Neutrophil (primary cell): Measurements from ENCODE around the gene ATXN3L.

ENCODE experiments used
- H3K27ac ChIP-seq: fragments of 200-600 bp; sonication (generic); 2 replicates; pipeline ENCODE4 v1.5.1; 2016; ENCODE audit warnings: mild to moderate bottlenecking, moderate library complexity
- H3K27me3 ChIP-seq: fragments of 200-600 bp; sonication (generic); 2 replicates; pipeline ENCODE4 v1.6.0; 2016; ENCODE audit warnings: mild to moderate bottlenecking
- H3K36me3 ChIP-seq: fragments of 200-600 bp; sonication (generic); 2 replicates; pipeline ENCODE4 v1.5.1; 2017
- H3K4me1 ChIP-seq, 2 experiments: fragments of 200-600 bp in 1 of 2; sonication (generic) in 1 of 2; 1 replicate in 1 of 2; 2 replicates in 1 of 2; pipeline versions ENCODE4 v1.5.1 to v1.6.1; 2013 to 2016; ENCODE audit warnings: low read depth in 1 of 2, low read length in 1 of 2, mild to moderate bottlenecking in 1 of 2, moderate library complexity in 1 of 2; ENCODE audit not compliant: control insufficient read depth in 1 of 2, insufficient read depth in 1 of 2
- H3K4me3 ChIP-seq, 2 experiments: fragments of 200-600 bp in 1 of 2; sonication (generic) in 1 of 2; 1 replicate in 1 of 2; 2 replicates in 1 of 2; pipeline ENCODE4 v1.5.1; 2013 to 2016; ENCODE audit warnings: low read depth in 1 of 2, low read length in 1 of 2, mild to moderate bottlenecking in 1 of 2, moderate library complexity in 1 of 2
- H3K9me3 ChIP-seq: fragments of 200-600 bp; sonication (generic); 2 replicates; pipeline ENCODE4 v1.5.1; 2016
- CTCF ChIP-seq: fragments of 200-600 bp; sonication (generic); IDR thresholded peaks from 2 replicates; pipeline ENCODE4 v1.5.1; 2016; ENCODE audit warnings: antibody characterized with exemption

Gene ATXN3L

GRCh38 chrX:13285693-13286092, 34.2 kb downstream of the ATXN3L start:
- Histone ChIP-seq H3K4me3 (no peak overlapping the region), H3K27ac (no peak overlapping the region), H3K27me3 (no peaks in the 10 kb centered on the region), H3K9me3 (no peaks in the 10 kb centered on the region), H3K36me3 (no peaks in the 10 kb centered on the region), H3K4me1 (peaks cover 11 to 12% of the 10 kb centered on the region in 2 experiments)
- TF ChIP-seq CTCF: no peak

- no peak for TF ChIP-seq CTCF
- Histone ChIP-seq H3K4me1 (peaks cover 11 to 12% of the 10 kb centered on the region in 2 experiments), H3K4me3 (no peak overlapping the region), H3K9me3 (no peaks in the 10 kb centered on the region), H3K27me3 (no peaks in the 10 kb centered on the region), H3K27ac (no peak overlapping the region), H3K36me3 (no peaks in the 10 kb centered on the region)
Observed at GRCh38 chrX:13285229-13285628, 34.6 kb downstream of the ATXN3L start.

GRCh38 chrX:13284570-13284969, 35.3 kb downstream of the ATXN3L start:
- no peak overlapping the region for H3K4me3 ChIP-seq
- H3K27me3 ChIP-seq: no peaks in the 10 kb centered on the region
- no peak overlapping the region for H3K27ac ChIP-seq
- peaks cover 11 to 12% of the 10 kb centered on the region in 2 experiments for H3K4me1 ChIP-seq
- TF ChIP-seq CTCF: no peak
- H3K9me3 ChIP-seq: no peaks in the 10 kb centered on the region
- no peaks in the 10 kb centered on the region for H3K36me3 ChIP-seq

- H3K4me3 ChIP-seq: no peak overlapping the region
- H3K4me1 ChIP-seq: peaks cover 11 to 12% of the 10 kb centered on the region in 2 experiments
- no peaks in the 10 kb centered on the region for H3K27me3 ChIP-seq
- H3K36me3 ChIP-seq: no peaks in the 10 kb centered on the region
- H3K9me3 ChIP-seq: no peaks in the 10 kb centered on the region
- H3K27ac ChIP-seq: peak overlapping the region; percentile 72
- no peak for TF ChIP-seq CTCF
Observed at GRCh38 chrX:13283950-13284546, 35.8 kb downstream of the ATXN3L start.

GRCh38 chrX:13283512-13283911, 36.3 kb downstream of the ATXN3L start:
- TF ChIP-seq CTCF: no peak
- Histone ChIP-seq H3K36me3 (no peaks in the 10 kb centered on the region), H3K27ac (peak overlapping the region; percentile 72)

GRCh38 chrX:13281289-13281688, 38.6 kb downstream of the ATXN3L start:
- no peaks in the 10 kb centered on the region for H3K36me3 ChIP-seq
- no peak overlapping the region for H3K4me3 ChIP-seq
- peaks cover 11 to 12% of the 10 kb centered on the region in 2 experiments for H3K4me1 ChIP-seq
- H3K27ac ChIP-seq: no peak overlapping the region
- no peaks in the 10 kb centered on the region for H3K9me3 ChIP-seq
- TF ChIP-seq CTCF: no peak
- no peaks in the 10 kb centered on the region for H3K27me3 ChIP-seq

More at GRCh38 chrX:13283512-13283911, 36.3 kb downstream of the ATXN3L start:
- H3K27me3 ChIP-seq: no peaks in the 10 kb centered on the region
- no peaks in the 10 kb centered on the region for H3K9me3 ChIP-seq
- H3K4me1 ChIP-seq: peaks cover 11 to 12% of the 10 kb centered on the region in 2 experiments
- H3K4me3 ChIP-seq: no peak overlapping the region
